K562 (cell line): ENCODE results near the gene PRR7. TPM values are rescaled to one million over a fixed set of nuclear protein-coding genes. Genes with fewer than 3 reads are reported as not detected.
A peak's percentile ranks its signal among the peaks of the same experiment; 100 is the strongest.

Experiments
- CREM ChIP-seq: IDR thresholded peaks from 2 replicates; pipeline ENCODE4 v1.6.1; 2014; ENCODE audit warnings: antibody characterized with exemption, low read depth
- CXXC5 ChIP-seq: fragments of 250-450 bp; sonication (Bioruptor Pico); IDR thresholded peaks from 2 replicates; pipeline ENCODE4 v1.8.0; 2022; ENCODE audit warnings: inconsistent platforms, mild to moderate bottlenecking, moderate library complexity
- DMBX1 ChIP-seq: fragments of 250-450 bp; sonication (Bioruptor Pico); IDR thresholded peaks from 2 replicates; pipeline ENCODE4 v1.8.0; 2022; ENCODE audit warnings: inconsistent platforms, mild to moderate bottlenecking, moderate library complexity, borderline replicate concordance
- DPF2 ChIP-seq: fragments of 450-650 bp; IDR thresholded peaks from 2 replicates; pipeline ENCODE4 v1.6.1; 2016
- ESRRA ChIP-seq: fragments of 450-650 bp; IDR thresholded peaks from 2 replicates; pipeline ENCODE4 v1.6.1; 2014; ENCODE audit warnings: low read depth, mild to moderate bottlenecking, moderate library complexity, borderline replicate concordance
- JUND ChIP-seq, 2 experiments: IDR thresholded peaks; 2 replicates in 1 of 2; 3 replicates in 1 of 2; pipeline ENCODE4 v1.6.1; 2011; ENCODE audit warnings: borderline replicate concordance in 2 of 2, low read depth in 2 of 2, low read length in 2 of 2, improper control_type of control experiment in 1 of 2, missing biosample characterization in 1 of 2, missing genetic modification characterization in 1 of 2, missing genetic modification reagents in 1 of 2
- KLF13 ChIP-seq: fragments of 450-650 bp; IDR thresholded peaks from 2 replicates; pipeline ENCODE4 v1.6.1; 2016; ENCODE audit warnings: missing genetic modification characterization, low read depth, mild to moderate bottlenecking, missing compliant biosample characterization, moderate library complexity, borderline replicate concordance
- RAD21 ChIP-seq, 2 experiments: fragments of 250-450 bp in 1 of 2; fragments of 450-650 bp in 1 of 2; sonication (Bioruptor Pico) in 1 of 2; formaldehyde crosslinking in 1 of 2; IDR thresholded peaks in 1 of 2; conservative IDR thresholded peaks in 1 of 2; 2 replicates each; pipeline versions ENCODE4 v1.4.0 to v1.8.0; 2020 to 2022; ENCODE audit warnings: mild to moderate bottlenecking in 2 of 2, moderate library complexity in 1 of 2
- RBFOX2 ChIP-seq: fragments of 200-400 bp; formaldehyde crosslinking; IDR thresholded peaks from 2 replicates; pipeline ENCODE4 v1.6.1; 2017; ENCODE audit warnings: low read depth, mild to moderate bottlenecking, low read length, moderate library complexity
- polyA plus RNA-seq, 8 experiments: library from polyadenylated mRNA; depleted of rRNA in 4 of 8; stranded (reverse) in 5 of 8; unstranded in 3 of 8; fragments of >200 nt; fragmentation: Nextera tagmentation in 2 of 8; fragmentation: Illumina TruSeq in 1 of 8; extraction: Ambion mirVana in 2 of 8; extraction: Trizol in 1 of 8; gene quantifications; 2 replicates each; pipeline versions ENCODE4 v1.2.1 to v1.2.3, GENCODE V29; 2011 to 2014; ENCODE audit warnings: inconsistent platforms in 1 of 8, missing spikeins in 1 of 8
- total RNA-seq, 7 experiments: library from RNA; depleted of rRNA in 6 of 7; stranded (reverse); fragments of >200 nt in 6 of 7; fragmentation: Illumina TruSeq in 2 of 7; extraction: Trizol in 2 of 7; gene quantifications; 2 replicates each; pipeline versions ENCODE4 v1.2.1 to v1.2.3, GENCODE V29; 2011 to 2021; ENCODE audit warnings: low replicate concordance in 1 of 7
- TF ChIP-seq, protein P1 (sequence below), 2 experiments: fragments of 150-350 bp in 1 of 2; IDR thresholded peaks; 2 replicates each; pipeline ENCODE4 v1.6.1; 2012 to 2016; ENCODE audit warnings: low read depth in 2 of 2, low read length in 2 of 2, mild to moderate bottlenecking in 1 of 2, moderate library complexity in 1 of 2
- TF ChIP-seq, protein P2 (sequence below), 2 experiments: IDR thresholded peaks; 2 replicates each; pipeline ENCODE4 v1.6.1; 2011; ENCODE audit warnings: borderline replicate concordance in 1 of 2, control low read depth in 1 of 2, low read depth in 1 of 2, low read length in 1 of 2, mild to moderate bottlenecking in 1 of 2, mixed read lengths in 1 of 2, moderate library complexity in 1 of 2; ENCODE audit not compliant: insufficient read depth in 1 of 2, insufficient read length in 1 of 2, poor library complexity in 1 of 2, severe bottlenecking in 1 of 2; ENCODE audit errors: extremely low read depth in 1 of 2
- TF ChIP-seq, protein P3 (sequence below): sonication (generic); formaldehyde crosslinking; IDR thresholded peaks from 2 replicates; pipeline ENCODE4 v1.8.1; 2023; ENCODE audit warnings: mild to moderate bottlenecking, missing genetic modification reagents
- TF ChIP-seq, protein P4 (sequence below): fragments of 450-650 bp; IDR thresholded peaks from 2 replicates; pipeline ENCODE4 v1.7.1; 2018; ENCODE audit warnings: mild to moderate bottlenecking, low read depth; ENCODE audit not compliant: partially characterized antibody
- TF ChIP-seq, protein P5 (sequence below): sonication (generic); IDR thresholded peaks from 2 replicates; pipeline ENCODE4 v1.6.1; 2016

Gene PRR7
- total and polyA plus RNA-seq, 9 of the 15 experiments (the other 6 are each of a cell fraction or from before 2014, with no cell fraction given), result 0.80 to 11.3 (median 10.4) TPM; not detected in 4

DNA sequence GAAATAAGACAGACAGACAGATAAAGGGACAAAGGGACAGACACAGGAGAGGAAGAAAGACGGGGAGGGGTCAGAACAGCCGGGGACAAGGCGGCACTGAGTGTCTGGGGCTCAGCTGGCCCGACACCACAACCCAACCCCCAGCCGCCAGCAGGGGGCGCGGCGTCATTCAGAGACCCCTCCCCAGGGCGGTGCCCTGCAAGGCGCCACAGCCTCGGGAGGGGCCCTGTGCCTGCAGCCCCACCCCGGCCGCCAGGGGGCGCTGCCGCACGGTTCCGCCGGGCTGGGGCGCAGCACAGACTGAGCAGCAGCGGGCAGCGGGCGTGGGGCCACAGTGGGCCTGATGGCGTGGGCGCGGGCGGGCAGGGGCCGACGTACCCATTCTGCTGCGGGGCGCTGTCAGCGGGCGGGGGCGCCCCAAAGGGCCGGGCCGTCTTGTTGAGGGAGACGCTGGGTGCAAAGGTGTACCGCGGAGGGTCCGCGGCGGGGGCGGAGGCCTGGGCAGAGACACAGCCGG, 44.9 kb downstream of the PRR7 start (continued):
- TF ChIP-seq, protein P1, sequence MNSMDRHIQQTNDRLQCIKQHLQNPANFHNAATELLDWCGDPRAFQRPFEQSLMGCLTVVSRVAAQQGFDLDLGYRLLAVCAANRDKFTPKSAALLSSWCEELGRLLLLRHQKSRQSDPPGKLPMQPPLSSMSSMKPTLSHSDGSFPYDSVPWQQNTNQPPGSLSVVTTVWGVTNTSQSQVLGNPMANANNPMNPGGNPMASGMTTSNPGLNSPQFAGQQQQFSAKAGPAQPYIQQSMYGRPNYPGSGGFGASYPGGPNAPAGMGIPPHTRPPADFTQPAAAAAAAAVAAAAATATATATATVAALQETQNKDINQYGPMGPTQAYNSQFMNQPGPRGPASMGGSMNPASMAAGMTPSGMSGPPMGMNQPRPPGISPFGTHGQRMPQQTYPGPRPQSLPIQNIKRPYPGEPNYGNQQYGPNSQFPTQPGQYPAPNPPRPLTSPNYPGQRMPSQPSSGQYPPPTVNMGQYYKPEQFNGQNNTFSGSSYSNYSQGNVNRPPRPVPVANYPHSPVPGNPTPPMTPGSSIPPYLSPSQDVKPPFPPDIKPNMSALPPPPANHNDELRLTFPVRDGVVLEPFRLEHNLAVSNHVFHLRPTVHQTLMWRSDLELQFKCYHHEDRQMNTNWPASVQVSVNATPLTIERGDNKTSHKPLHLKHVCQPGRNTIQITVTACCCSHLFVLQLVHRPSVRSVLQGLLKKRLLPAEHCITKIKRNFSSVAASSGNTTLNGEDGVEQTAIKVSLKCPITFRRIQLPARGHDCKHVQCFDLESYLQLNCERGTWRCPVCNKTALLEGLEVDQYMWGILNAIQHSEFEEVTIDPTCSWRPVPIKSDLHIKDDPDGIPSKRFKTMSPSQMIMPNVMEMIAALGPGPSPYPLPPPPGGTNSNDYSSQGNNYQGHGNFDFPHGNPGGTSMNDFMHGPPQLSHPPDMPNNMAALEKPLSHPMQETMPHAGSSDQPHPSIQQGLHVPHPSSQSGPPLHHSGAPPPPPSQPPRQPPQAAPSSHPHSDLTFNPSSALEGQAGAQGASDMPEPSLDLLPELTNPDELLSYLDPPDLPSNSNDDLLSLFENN (IDR thresholded peaks at IDR 0.05; ENCODE audit: low read depth in 2 of 2, low read length in 2 of 2), result 0 out of 4 replicates have a peak, but pooled peaks of 1 of the 2 experiments have one; percentile 59
- TF ChIP-seq DMBX1 (CRISPR knock-in tag), result peak; percentile 28; the same call in 1 of the 2 replicates
- TF ChIP-seq JUND (IDR thresholded peaks at IDR 0.05; ENCODE audit: borderline replicate concordance, low read depth, low read length), result peak; percentile 55
- TF ChIP-seq JUND (tag; IDR thresholded peaks at IDR 0.05; ENCODE audit: borderline replicate concordance, low read depth, low read length), result no peak; the same call in 2 of the 3 replicates
- peak; percentile 69 for TF ChIP-seq CREM
- TF ChIP-seq, protein P2, sequence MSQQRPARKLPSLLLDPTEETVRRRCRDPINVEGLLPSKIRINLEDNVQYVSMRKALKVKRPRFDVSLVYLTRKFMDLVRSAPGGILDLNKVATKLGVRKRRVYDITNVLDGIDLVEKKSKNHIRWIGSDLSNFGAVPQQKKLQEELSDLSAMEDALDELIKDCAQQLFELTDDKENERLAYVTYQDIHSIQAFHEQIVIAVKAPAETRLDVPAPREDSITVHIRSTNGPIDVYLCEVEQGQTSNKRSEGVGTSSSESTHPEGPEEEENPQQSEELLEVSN (IDR thresholded peaks at IDR 0.05; ENCODE audit: borderline replicate concordance in 1 of 2, extremely low read depth in 1 of 2, insufficient read depth in 1 of 2, insufficient read length in 1 of 2, low read depth in 1 of 2, low read length in 1 of 2, poor library complexity in 1 of 2, severe bottlenecking in 1 of 2), result peak in 1 of 2 experiments; percentile 45
- peak; percentile 67; the same call in 1 of the 2 replicates for TF ChIP-seq ESRRA
- TF ChIP-seq RAD21 (CRISPR knock-in tag; conservative IDR thresholded peaks at IDR 0.05 in 1 of 2, IDR thresholded peaks at IDR 0.05 in 1 of 2), result peak; percentile 75 to 93
- TF ChIP-seq CXXC5 (CRISPR knock-in tag), result peak; percentile 75
- TF ChIP-seq, protein P3, sequence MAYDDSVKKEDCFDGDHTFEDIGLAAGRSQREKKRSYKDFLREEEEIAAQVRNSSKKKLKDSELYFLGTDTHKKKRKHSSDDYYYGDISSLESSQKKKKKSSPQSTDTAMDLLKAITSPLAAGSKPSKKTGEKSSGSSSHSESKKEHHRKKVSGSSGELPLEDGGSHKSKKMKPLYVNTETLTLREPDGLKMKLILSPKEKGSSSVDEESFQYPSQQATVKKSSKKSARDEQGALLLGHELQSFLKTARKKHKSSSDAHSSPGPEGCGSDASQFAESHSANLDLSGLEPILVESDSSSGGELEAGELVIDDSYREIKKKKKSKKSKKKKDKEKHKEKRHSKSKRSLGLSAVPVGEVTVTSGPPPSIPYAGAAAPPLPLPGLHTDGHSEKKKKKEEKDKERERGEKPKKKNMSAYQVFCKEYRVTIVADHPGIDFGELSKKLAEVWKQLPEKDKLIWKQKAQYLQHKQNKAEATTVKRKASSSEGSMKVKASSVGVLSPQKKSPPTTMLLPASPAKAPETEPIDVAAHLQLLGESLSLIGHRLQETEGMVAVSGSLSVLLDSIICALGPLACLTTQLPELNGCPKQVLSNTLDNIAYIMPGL (CRISPR knock-in tag), result peak; percentile 85; the same call in 1 of the 2 replicates
- TF ChIP-seq RBFOX2, result peak; percentile 50; the same call in 1 of the 2 replicates
- TF ChIP-seq KLF13 (tag), result peak; percentile 40; the same call in 1 of the 2 replicates
- TF ChIP-seq, protein P4, sequence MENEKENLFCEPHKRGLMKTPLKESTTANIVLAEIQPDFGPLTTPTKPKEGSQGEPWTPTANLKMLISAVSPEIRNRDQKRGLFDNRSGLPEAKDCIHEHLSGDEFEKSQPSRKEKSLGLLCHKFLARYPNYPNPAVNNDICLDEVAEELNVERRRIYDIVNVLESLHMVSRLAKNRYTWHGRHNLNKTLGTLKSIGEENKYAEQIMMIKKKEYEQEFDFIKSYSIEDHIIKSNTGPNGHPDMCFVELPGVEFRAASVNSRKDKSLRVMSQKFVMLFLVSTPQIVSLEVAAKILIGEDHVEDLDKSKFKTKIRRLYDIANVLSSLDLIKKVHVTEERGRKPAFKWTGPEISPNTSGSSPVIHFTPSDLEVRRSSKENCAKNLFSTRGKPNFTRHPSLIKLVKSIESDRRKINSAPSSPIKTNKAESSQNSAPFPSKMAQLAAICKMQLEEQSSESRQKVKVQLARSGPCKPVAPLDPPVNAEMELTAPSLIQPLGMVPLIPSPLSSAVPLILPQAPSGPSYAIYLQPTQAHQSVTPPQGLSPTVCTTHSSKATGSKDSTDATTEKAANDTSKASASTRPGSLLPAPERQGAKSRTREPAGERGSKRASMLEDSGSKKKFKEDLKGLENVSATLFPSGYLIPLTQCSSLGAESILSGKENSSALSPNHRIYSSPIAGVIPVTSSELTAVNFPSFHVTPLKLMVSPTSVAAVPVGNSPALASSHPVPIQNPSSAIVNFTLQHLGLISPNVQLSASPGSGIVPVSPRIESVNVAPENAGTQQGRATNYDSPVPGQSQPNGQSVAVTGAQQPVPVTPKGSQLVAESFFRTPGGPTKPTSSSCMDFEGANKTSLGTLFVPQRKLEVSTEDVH, result peak; percentile 40
- TF ChIP-seq, protein P5, sequence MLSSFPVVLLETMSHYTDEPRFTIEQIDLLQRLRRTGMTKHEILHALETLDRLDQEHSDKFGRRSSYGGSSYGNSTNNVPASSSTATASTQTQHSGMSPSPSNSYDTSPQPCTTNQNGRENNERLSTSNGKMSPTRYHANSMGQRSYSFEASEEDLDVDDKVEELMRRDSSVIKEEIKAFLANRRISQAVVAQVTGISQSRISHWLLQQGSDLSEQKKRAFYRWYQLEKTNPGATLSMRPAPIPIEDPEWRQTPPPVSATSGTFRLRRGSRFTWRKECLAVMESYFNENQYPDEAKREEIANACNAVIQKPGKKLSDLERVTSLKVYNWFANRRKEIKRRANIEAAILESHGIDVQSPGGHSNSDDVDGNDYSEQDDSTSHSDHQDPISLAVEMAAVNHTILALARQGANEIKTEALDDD, result no peak
- 0 out of 2 replicates have a peak, but pooled peaks have one; percentile 27 for TF ChIP-seq DPF2
